ENCODE measurements around the gene RAI1.

Gene RAI1

DNA sequence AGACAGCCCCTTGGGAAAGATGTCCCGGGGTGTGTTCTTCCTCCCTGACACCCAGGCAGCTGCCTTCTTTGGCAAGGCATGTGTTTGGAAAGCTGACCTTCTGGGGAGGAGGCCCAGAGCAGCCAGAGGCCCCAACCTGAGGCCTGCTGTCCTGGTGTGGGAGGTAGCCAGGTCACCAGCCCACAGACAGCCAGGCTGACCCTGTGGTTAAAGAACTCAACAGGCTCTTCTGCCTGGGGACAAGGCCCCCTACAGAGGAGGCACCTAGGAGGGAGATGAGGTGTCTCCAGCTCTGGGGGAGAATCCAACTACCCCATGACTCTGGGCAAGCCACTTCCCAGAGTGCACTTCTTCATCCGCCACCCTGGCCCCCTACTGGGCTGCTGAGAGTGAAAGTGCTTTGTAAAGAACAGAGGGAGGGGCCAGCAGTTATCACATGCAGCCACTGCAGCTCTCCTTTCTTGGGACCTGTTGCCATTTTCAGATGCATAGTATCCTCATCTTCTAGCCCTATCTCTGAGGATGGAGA lies 168.7 kb downstream of the RAI1 start:
- TF ChIP-seq ZNF274 (IDR thresholded peaks at IDR 0.05; ENCODE audit: low read depth, low read length) = no peak
- no peak overlapping the region for H3K4me3 ChIP-seq (ENCODE audit: low read length)

DNA sequence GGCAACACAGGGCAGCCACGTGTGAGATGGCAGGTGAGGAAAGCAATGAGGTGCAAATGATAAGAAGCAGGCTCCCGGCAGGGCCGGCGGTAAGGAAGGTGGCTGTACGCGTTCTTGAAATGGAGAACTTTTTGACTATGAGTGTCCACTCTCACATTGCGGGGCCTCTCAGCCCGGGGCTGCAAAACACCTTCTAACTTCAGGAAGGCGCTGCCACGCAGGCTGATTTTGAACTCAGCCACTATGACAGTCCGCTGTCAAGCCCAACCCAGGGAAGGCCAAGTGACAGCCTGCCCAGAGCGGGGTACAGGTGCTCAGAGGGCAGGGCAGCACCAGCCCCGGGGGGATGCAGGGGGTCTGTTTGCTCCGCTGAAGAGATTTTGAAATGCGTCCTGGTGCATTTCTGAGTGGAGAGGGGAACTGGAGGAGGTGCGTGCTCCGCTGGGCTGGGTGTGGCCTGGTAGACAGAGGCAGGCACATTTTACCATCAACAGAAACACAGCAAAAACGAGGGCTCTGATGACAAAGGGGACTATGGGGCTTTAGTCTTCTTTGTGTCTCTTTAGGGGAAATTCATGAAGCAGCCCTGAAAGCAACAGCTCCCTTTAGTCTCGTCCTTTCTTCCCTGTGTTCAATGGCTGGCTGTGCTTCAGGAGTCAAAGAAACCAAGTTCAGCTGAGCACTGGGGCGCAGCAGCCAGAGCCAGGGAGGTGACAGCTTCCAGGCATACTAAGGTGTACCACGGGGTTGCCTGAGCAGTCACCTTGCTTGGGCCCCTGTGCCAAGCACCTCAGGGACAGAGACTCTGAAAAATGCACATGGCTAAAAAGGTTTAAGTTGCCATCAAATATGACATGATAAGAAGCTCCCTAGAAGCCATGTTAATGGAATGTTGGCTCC lies 170.1 kb downstream of the RAI1 start:
- H3K4me3 ChIP-seq (ENCODE audit: low read length) = no peak overlapping the region
- no peak for TF ChIP-seq ZNF274 (IDR thresholded peaks at IDR 0.05; ENCODE audit: low read depth, low read length)

DNA sequence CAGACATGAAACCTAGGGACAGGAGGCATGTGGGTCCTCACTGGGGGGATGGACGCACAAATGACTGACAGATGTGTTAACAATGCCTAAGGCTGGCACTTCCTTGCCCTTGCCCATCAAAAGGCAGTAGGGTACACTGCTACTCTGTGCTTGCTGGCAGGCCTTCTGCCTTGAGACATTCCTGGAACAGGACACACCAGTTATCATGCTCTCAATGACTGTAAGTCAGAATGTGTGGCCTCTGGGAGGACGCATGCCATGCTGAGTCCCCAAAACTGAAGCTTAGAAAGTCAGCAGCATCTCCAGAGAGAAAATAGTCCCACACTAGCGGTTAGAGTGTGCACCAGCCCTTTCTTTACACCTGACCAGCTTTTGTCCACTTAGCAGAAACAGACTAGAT lies 171.7 kb downstream of the RAI1 start:
- H3K4me3 ChIP-seq (ENCODE audit: low read length) = no peak overlapping the region
- TF ChIP-seq ZNF274 (IDR thresholded peaks at IDR 0.05; ENCODE audit: low read depth, low read length) = no peak

DNA sequence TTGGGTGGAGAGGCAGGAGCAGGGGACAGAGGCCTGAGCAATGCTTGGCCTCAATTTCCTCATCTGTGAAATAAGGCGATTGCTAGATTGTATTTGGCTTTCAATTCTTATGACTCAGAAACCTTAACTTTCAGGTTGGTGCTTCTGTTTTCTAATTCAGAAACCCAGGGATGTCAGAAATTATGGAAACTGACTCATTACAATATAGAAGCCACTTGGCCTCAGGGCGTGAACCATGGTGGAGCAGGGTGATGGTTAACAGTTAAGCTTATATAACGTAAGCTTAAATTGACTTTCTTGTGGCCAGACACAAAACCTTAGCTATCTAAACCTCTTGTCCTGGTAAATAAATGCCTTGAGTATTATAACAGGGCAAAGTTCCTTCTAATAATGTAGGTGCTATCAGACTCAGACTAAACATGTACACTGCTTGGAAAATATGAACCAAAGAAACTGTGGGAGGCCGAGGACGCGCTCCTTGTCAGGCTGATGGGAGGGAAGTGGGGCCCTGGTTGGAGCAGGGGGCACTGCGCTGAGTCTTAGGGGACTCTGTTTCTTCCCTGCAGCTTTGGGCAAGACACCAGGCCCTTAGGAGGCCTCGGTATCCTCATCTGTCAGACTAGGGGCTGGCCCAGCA lies 172.7 kb downstream of the RAI1 start:
- TF ChIP-seq ZNF274 (IDR thresholded peaks at IDR 0.05; ENCODE audit: low read depth, low read length) = no peak
- no peak overlapping the region for H3K4me3 ChIP-seq (ENCODE audit: low read length)

DNA sequence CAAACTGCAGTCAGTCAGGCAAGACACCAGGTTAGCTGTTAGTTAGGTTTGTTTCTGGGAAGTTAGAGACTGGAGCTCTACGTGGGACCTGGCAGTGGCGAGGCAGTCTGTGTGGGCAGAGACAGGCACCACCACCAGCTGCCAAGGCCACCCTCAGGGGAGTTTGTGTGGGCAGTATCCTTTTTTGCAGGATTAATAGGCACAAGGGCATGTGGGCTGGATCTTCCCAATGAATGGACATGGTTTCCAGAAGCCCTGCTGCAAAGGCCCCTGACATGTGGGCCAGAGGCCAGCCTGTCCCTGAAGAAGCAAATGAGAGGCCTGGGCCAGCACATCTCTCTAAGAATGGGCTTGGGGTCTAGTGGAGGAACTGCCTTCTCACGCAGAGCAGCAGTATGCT lies 174.7 kb downstream of the RAI1 start:
- no peak overlapping the region for H3K4me3 ChIP-seq (ENCODE audit: low read length)
- no peak for TF ChIP-seq ZNF274 (IDR thresholded peaks at IDR 0.05; ENCODE audit: low read depth, low read length)

DNA sequence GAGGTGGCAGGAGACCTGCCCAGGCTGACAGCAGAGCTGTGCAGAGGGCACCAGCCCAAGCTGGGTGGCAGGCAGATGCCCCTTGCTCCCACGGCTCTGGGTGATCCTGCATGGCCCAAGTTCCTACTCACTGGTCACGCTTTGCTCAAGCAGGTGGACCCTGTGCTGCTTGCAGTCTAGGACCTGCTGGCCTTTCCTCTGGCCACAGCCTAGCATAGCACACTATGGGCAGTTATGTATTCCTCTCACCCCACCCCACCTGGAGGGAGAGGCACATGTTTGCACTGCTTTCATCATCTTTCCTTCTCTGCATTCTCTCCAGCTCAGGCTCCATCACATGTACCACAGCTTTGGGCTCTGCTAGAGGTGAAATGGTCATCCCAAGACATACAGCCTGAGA lies 175.1 kb downstream of the RAI1 start:
- no peak overlapping the region for H3K4me3 ChIP-seq (ENCODE audit: low read length)
- no peak for TF ChIP-seq ZNF274 (IDR thresholded peaks at IDR 0.05; ENCODE audit: low read depth, low read length)

DNA sequence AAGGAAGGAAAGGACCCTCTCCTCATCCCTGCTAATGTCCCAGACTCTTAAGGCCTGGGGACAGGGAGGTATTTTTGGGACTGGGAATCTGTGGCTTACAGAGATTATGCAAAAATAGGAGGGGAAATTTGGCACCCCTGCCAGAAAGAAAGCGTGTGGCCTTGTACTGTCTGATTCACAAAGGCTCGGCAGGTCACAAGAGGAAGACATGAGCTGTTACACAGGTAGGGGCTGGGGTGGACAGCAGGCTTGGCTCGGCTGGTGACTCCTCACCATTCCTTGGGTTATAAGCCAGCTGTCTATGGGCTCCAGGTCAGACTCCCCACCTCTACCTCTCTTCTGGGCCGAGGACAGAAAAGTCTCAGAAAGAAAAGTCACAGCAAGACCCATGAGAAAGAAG lies 176.2 kb downstream of the RAI1 start:
- no peak overlapping the region for H3K4me3 ChIP-seq (ENCODE audit: low read length)
- no peak for TF ChIP-seq ZNF274 (IDR thresholded peaks at IDR 0.05; ENCODE audit: low read depth, low read length)

DNA sequence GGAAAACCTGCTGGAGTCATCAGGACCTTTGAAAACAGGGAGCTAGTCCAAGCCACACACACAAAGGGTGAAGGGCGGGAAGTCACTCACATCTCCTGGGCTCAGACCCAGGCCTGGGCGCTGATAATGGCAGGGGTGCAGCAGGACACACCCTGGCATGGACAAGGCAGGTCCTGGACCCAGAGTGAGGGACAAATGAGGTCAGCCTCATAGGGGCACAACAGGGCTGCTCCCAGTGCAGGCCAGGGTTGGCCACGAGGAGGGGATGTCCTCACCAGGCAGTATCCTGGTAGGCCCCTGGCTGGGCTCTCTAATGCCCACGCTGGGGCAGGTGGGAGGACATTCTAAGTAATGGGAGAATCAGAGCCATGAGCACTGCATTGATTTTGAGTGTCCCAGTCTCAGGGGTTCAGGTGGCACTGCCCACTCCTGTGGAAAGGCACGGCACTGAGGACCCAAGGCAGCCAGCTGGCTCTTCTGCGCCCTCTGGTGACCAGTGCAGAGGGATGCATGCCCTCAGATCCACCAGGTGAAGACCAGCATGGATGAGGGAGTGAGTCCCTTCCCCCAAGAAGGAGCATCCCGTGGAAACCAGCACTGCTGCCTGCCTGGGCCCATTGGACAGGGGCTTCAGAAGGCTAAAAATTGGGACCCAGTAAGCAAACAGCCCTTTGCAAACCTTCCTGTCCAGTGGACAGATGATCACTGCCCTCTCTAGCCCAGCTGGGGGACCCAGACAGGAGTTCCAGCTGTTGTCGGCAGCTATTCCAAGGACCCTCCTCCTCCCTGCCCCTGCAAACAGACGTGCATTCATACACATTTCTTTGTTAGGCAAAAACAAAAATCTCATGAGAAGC lies 178.9 kb downstream of the RAI1 start:
- no peak overlapping the region for H3K4me3 ChIP-seq (ENCODE audit: low read length)
- no peak for TF ChIP-seq ZNF274 (IDR thresholded peaks at IDR 0.05; ENCODE audit: low read depth, low read length)

DNA sequence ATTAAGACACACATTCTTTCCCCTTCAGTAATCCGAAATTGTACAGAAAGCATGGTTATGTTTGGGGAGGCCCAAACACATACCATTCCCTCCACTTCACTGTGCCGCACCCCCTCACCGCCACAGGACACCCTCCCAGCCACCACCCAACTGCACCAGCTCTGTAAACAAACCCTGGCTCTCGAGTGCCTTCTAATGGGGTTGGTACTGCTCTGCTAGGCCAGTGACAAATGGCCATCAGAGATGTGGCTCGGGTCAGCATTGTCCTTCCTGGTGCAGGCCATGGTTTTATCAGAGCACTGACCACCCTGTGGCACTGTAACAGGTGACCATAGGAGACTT lies 179.5 kb downstream of the RAI1 start:
- TF ChIP-seq ZNF274 (IDR thresholded peaks at IDR 0.05; ENCODE audit: low read depth, low read length) = no peak
- no peak overlapping the region for H3K4me3 ChIP-seq (ENCODE audit: low read length)

Data from GM08714 (cell line).